GM13976 (cell line): ENCODE measurements around the gene CHD2.

Source experiments
- DNase-seq: peaks from one replicate; pipeline ENCODE4 v3.0.0; 2012; ENCODE audit warnings: low spot score
- in situ Hi-C: fragments of 300-500 bp; cut with MboI; formaldehyde crosslinking; loops from one replicate; pipeline ENCODE4 v1.12.0; 2022; ENCODE audit warnings: low sequenced_read_pairs, mixed read lengths, inconsistent platforms; ENCODE audit not compliant: unreplicated experiment
- TF ChIP-seq, protein P1 (sequence below): IDR thresholded peaks from 2 replicates; pipeline ENCODE4 v1.5.1; 2012; ENCODE audit warnings: borderline replicate concordance, mild to moderate bottlenecking; ENCODE audit not compliant: insufficient read depth; ENCODE audit errors: extremely low read depth, missing control alignments, control extremely low read depth

The CHD2 gene

DNA sequence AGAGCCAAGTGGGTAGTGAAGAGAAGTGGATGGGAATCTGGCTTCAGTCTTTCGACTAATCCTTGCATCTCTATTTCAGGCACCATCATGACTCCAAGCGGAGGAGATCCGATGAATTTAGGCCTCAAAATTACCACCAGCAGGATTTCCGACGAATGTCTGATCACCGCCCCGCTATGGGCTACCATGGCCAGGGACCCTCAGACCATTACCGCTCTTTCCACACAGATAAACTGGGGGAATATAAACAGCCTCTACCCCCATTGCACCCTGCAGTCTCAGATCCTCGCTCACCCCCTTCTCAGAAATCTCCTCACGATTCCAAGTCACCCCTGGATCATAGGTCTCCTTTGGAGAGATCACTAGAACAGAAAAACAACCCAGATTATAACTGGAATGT lies 124.2 kb downstream of the CHD2 start:
- in situ Hi-C loops, result loop anchor here (25.0 kb wide), 1 partner anchor 237 kb away; no protein-coding TSS in a partner anchor
- TF ChIP-seq, protein P1, sequence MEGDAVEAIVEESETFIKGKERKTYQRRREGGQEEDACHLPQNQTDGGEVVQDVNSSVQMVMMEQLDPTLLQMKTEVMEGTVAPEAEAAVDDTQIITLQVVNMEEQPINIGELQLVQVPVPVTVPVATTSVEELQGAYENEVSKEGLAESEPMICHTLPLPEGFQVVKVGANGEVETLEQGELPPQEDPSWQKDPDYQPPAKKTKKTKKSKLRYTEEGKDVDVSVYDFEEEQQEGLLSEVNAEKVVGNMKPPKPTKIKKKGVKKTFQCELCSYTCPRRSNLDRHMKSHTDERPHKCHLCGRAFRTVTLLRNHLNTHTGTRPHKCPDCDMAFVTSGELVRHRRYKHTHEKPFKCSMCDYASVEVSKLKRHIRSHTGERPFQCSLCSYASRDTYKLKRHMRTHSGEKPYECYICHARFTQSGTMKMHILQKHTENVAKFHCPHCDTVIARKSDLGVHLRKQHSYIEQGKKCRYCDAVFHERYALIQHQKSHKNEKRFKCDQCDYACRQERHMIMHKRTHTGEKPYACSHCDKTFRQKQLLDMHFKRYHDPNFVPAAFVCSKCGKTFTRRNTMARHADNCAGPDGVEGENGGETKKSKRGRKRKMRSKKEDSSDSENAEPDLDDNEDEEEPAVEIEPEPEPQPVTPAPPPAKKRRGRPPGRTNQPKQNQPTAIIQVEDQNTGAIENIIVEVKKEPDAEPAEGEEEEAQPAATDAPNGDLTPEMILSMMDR, result no peak

DNA sequence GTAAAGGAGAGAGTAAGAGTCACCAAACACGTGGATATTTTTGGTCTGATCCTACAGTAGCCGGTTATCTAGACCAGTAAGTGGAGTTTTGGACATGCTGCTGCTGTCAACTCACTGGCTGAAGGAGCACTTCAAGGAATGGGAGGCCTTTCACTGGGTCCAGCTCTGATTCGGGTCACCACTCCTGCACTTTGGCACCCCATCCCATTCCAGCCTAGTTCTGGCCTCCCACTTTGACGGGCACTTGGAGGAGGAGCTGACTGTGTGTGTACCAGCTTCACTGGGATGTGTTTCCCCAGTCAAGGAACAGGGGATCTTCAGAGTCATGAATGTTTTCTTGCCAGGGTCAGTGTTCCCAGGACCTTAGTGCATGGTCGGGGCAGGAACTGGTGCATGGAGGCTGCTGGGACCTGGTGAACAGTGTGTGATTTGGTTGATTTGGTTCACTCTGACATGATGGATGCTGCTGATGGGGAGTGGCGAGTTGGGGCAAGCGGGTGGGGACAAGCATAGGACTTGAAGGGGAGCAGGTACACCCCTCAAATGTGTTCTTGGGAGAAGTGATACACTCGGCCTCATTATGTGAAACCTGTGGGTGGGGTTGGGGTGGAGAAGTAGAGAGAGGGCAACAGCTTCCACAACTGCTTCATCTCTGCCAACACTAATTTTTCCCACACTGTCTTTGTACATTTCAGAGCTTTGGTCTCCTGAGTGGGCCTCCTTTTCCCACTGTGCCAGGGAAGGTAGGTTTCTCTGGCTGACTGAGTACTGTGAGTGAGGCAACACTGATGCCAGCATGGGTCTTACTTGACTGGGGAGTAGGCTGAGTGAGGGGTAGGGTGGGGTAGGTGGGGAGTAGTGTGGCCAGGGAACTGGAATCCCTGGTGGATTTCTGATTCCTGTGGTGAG lies 124.8 kb downstream of the CHD2 start:
- no peak for DNase-seq
- in situ Hi-C loops, result loop anchor here (25.0 kb wide), 1 partner anchor 238 kb away; no protein-coding TSS in a partner anchor
- TF ChIP-seq, protein P1, result no peak

More for the DNA sequence above, 124.2 kb downstream of the CHD2 start:
- DNase-seq, result no peak

DNA sequence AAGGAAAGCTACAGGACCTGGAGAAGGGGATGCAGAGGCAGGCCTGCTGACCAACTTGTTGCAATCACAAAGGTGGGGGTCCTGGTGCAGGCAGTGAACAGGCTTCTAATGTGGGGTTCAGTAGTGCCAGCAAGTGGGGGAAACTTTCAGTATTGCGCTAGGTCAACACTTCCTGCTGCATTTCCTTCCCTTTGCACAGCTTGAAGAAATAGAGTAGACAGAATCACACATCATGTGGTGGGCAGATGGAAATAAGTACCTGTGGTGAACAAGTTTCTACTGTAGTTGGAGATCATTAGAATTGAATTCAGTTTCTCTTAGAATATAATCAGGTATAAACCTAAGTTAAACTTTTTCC lies 125.5 kb downstream of the CHD2 start:
- TF ChIP-seq, protein P1, result no peak
- in situ Hi-C loops, result no loop called here
- no peak for DNase-seq

DNA sequence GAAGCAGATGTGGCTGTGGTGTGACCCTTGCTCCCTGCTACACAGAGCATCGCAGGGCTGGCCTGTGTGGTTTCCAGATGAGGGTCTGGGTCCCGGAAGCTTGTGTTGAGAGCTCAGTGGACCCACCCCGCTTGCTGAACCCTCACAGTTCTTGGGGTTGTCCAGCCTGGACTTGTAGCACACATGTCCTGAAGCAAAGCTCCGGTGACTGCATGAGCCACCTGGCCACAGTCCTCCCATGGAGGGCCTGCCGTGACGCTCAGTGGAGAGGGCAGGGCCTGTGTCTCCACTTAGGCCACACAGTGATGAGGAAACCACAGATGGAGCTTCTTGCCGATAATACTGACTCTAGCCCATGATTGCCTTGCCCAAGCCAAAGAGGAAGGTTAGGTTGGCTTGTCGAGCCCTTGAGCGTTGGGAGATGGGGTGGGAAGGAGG lies 126.3 kb downstream of the CHD2 start:
- in situ Hi-C loops, result no loop called here
- TF ChIP-seq, protein P1, result no peak

DNA sequence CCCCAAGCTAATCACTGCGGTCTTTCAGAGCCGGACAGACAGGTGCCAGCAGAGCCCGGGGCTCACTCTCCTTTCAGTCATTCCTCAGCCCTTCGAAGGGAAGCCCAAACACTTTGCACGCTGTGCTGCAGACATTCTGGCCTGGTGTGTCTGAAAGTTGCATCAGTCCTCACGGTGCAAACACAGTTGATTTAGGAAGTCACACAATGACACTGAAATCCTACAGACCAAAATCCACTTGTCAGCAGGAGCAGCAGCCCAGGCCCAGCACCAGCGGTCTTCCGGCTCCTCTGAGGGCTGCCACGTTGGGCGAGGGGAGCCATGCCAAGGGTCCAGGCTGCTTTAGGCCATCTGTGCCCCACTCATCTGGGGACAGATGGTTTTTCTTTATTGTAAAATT lies 127.3 kb downstream of the CHD2 start:
- no peak for DNase-seq
- in situ Hi-C loops, result no loop called here

More for the DNA sequence above, 126.3 kb downstream of the CHD2 start:
- DNase-seq, result no peak

DNA sequence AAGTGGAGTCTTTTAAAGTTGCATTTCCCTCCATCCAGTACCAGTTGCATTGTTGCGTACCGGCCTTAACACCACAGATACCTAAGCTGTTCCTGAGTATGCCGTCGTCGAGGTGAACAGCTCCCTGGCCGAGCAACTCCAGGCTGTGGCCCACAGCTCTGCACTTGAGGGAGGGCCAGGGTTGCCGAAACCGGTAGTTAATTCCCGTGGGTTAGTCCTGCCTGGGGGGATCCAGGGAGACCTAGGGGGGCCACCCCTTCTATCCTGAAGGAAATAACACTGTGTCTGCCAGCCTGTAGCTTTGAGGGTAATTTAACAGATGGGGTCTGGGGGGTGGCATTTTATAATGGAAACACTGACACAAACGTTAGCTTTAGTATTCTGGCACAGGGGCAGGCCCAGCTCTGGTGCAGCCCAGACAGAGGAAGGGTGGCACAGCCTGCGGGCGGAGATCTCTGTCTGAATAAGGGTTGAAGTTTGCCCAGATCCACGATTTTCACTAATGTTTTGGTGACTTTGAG lies 128.0 kb downstream of the CHD2 start:
- DNase-seq, result peak; percentile 24
- TF ChIP-seq, protein P1, result no peak
- in situ Hi-C loops, result no loop called here

More for the DNA sequence above, 127.3 kb downstream of the CHD2 start:
- TF ChIP-seq, protein P1, result no peak
